ENCODE results near the gene CNOT6L.
A peak's percentile ranks its signal among the peaks of the same experiment; 100 is the strongest.

Gene CNOT6L

DNA sequence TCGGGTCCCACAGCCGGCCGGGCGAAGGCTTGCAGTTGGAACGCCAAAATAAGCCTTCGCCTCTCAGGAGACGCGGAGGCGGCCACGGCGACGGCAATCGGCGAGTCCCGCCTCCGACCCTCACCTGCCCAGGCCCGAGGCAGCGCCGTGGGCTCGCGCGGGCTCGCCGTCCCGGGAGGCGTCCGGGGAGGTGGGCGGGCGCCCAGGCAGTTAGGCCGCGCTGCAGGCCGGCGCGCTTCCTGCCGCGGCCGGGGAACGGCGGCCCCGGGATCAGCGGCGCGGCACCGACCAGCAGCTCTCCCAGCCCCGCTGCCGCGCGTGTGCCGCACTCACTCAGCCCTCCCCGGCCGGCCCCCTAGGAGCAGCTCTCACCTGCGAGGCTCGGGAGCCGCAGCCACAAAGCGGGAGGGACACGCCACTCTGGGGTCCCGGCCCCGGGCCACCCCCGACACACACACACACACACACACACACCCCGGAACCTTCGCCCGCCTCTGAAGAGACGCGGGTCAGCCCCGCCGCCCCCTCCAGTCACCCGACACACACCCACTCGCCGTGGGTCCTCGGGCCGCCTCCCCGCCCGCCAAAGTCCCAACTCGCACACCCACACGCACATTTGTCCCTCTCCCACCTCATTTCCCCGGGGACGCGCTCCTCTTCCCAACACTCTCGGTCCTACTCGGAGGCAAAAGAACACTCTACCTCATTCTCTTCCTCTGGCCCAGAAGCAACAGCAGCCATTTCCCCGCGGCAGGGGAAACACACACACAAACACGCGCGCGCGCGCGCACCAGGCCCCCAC lies at the start of gene CNOT6L:
TSS of gene CNOT6L (minus strand) at position 767 of the 802 bp plus-strand sequence. CDS start at position 707, 60 bp downstream.
- DNase-seq (ENCODE audit: low read depth in 2 of 2), result peak; percentile 75 to 84
- peak within 1 kb of the TSS; percentile 84 to 98 for H3K4me3 ChIP-seq (replicated peaks in 1 of 2; ENCODE audit: low read depth in 2 of 2, low read length in 2 of 2)
- TF ChIP-seq, protein P1, sequence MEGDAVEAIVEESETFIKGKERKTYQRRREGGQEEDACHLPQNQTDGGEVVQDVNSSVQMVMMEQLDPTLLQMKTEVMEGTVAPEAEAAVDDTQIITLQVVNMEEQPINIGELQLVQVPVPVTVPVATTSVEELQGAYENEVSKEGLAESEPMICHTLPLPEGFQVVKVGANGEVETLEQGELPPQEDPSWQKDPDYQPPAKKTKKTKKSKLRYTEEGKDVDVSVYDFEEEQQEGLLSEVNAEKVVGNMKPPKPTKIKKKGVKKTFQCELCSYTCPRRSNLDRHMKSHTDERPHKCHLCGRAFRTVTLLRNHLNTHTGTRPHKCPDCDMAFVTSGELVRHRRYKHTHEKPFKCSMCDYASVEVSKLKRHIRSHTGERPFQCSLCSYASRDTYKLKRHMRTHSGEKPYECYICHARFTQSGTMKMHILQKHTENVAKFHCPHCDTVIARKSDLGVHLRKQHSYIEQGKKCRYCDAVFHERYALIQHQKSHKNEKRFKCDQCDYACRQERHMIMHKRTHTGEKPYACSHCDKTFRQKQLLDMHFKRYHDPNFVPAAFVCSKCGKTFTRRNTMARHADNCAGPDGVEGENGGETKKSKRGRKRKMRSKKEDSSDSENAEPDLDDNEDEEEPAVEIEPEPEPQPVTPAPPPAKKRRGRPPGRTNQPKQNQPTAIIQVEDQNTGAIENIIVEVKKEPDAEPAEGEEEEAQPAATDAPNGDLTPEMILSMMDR (IDR thresholded peaks at IDR 0.05; ENCODE audit: low read depth, low read length), result no peak

DNA sequence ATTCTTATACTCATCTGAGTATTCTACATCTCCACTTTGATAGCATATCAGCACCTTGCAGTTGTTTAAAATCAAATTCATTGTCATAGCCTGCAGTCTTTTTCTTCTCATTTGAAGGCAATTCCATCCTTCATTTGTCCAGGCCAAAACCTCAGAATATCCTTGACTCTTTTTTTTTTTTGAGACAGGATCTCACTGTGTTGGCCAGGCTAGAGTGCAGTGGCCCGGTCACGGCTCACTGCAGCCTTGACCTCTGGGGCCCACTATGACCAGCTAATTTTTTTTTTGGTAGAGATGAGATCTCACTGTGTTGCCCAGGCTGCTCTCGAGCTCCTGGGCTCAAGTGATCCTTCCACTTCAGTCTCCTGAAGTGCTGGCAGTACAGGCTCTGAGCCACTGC lies 46.1 kb upstream of the CNOT6L start:
- no peak overlapping the region for H3K4me3 ChIP-seq (replicated peaks in 1 of 2; ENCODE audit: low read depth in 2 of 2, low read length in 2 of 2)
- DNase-seq (ENCODE audit: low read depth in 2 of 2), result no peak
- TF ChIP-seq, protein P1 (IDR thresholded peaks at IDR 0.05; ENCODE audit: low read depth, low read length), result no peak

DNA sequence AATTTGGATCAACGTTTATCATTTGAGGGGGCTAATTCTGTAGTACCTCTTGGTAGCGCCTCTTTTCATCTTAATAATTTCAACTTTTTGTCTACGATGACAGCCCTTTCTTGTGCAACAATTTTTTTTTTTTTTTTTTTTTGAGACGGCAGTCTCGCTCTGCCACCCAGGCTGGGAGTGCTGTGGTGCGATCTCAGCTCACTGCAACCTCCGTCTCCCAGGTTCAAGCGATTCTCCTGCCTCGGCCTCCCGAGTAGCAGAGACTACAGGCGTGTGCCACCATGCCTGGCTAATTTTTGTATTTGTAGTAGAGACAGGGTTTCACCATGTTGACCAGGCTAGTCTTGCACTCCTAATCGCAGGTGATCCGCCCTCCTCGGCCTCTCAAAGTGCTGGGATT lies 44.2 kb upstream of the CNOT6L start:
- peak in 1 of 2 donors; percentile 15 for DNase-seq (ENCODE audit: low read depth in 2 of 2)
- peak overlapping the region; percentile 82 to 86 for H3K4me3 ChIP-seq (replicated peaks in 1 of 2; ENCODE audit: low read depth in 2 of 2, low read length in 2 of 2)

DNA sequence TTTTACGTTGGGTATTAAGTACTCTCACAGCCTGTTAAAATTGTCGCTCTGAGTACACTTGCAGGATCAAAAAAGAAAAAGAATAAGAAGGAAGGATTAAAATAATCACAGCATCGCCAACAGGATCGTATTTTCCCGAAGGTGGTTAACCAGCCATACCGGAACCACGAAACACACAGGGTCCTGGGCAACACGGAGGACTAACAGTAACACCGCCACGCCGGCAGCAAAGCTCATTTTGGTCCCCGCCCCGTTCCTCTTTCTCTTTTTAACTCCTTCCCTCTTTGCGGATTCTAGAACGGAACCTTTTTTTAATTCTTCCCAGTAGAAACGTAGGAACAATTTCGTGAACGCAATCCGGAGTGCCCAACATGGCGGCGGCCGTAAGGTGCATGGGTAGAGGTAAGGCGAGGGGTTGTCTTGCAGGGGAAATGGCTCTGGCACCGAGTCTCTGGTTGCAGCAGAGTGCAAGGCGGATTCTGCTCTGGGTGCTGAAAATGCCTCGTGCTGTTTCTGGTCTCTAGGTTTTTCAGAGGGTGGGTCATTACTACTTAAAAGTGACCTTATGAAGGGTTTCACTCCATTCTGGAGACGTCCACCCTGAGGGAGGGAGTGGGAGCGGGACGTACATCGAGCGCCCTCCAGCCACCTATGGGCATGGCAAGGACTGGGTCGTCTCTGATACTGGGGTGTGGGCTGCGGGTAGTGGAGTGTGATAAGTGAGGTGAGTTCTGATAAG lies 43.5 kb upstream of the CNOT6L start, which contains the start of gene MRPL1:
TSS of gene MRPL1 (plus strand) at position 353 of the 739 bp plus-strand sequence. CDS start at position 372, 19 bp downstream.
- peak; percentile 97 to 98 for DNase-seq (ENCODE audit: low read depth in 2 of 2)
- TF ChIP-seq, protein P1 (IDR thresholded peaks at IDR 0.05; ENCODE audit: low read depth, low read length), result no peak
- H3K4me3 ChIP-seq (replicated peaks in 1 of 2; ENCODE audit: low read depth in 2 of 2, low read length in 2 of 2), result peak within 1 kb of the TSS; percentile 82 to 86

DNA sequence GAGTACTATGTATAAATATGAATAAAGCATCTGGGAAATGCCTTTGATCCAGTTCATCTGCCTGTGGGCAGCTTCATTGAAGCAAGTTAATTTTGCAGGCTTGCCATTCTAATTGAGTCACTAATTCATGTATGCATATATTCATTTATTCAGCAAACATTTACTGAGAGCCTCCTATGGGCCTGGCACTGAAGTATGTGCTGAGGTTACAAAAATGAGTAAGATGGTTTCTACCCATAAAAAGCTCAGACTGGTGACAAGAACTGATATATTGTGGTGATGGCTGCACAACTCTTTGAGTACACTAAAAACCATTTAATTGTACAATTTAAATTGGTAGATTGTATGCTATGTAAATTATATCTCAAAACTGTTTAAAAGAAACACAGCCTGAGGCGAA lies 42.3 kb upstream of the CNOT6L start:
- H3K4me3 ChIP-seq (replicated peaks in 1 of 2; ENCODE audit: low read depth in 2 of 2, low read length in 2 of 2), result no peak overlapping the region
- TF ChIP-seq, protein P1 (IDR thresholded peaks at IDR 0.05; ENCODE audit: low read depth, low read length), result no peak
- DNase-seq (ENCODE audit: low read depth in 2 of 2), result peak in 1 of 2 donors; percentile 5

DNA sequence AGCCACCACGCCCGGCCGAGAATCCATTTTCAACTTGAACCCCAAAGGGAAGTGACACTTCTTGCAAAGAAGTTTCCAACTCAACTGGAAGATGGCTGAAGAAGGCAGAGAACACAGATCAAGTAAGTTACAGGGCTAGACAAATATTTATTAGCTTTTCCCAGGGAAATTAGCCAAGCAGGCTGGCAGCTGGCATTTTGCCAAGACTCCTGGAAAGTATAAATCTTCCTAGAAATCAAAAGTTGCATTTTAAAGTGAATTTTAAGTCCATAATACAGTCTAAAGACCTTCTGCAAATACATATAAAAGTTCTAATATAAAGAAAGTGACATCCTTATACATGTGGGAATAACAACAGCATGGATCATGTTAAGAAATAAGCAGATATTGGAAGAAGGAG lies 40.1 kb upstream of the CNOT6L start:
- TF ChIP-seq, protein P1 (IDR thresholded peaks at IDR 0.05; ENCODE audit: low read depth, low read length), result no peak

DNA sequence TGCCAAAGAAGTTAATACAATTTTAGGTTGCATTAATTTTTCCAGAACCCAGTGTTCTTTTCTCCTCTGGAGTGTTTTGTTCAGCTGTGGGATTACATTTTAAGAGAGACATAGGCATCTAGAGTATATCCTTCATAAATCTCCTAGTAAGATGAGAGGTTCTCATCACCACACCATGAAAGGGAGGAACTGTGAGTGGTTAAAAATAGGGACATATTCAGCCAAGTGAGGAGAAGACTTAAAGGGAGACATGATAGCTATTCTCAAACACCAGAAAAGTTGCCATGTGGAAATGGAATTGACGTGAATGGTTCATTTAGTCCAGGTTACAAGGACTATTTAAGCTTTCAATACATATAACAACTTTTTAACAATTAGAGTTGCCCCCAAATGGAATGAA lies 37.0 kb upstream of the CNOT6L start:
- H3K4me3 ChIP-seq (replicated peaks in 1 of 2; ENCODE audit: low read depth in 2 of 2, low read length in 2 of 2), result no peak overlapping the region
- DNase-seq (ENCODE audit: low read depth in 2 of 2), result no peak
- TF ChIP-seq, protein P1 (IDR thresholded peaks at IDR 0.05; ENCODE audit: low read depth, low read length), result no peak

More for the DNA sequence above, 40.1 kb upstream of the CNOT6L start:
- no peak overlapping the region for H3K4me3 ChIP-seq (replicated peaks in 1 of 2; ENCODE audit: low read depth in 2 of 2, low read length in 2 of 2)
- no peak for DNase-seq (ENCODE audit: low read depth in 2 of 2)

All from cardiac fibroblast (primary cell).